ENCODE results near the gene CNOT6. TPM values are rescaled to one million over a fixed set of nuclear protein-coding genes. Genes with fewer than 3 reads are reported as not detected.

The CNOT6 gene
- total RNA-seq, result 10 to 100 TPM in 1 of 2 donors, 1 to 10 TPM in 1; 5.7 to 25.0 TPM
- 1 to 10 TPM; 1.4 to 2.7 TPM for polyA plus RNA-seq

GRCh38 chr5:180494060-180494509 lies at the start of gene CNOT6:
Gene CNOT6 (plus strand): TSS chr5:180494379. CDS start chr5:180529277, 34,898 bp downstream.
- Histone ChIP-seq H3K27ac (ENCODE audit: low read depth in 1 of 2, low read length in 2 of 2) (peak within 1 kb of the TSS; percentile 78 to 88), H3K27me3 (ENCODE audit: control insufficient read depth in 4 of 4, insufficient read depth in 4 of 4, low read length in 3 of 4) (no peaks in the 10 kb centered on the region), H3K4me3 (ENCODE audit: low read depth in 1 of 3, low read length in 3 of 3) (peak within 1 kb of the TSS; percentile 87 to 95 (median 90)), H3K9me3 (ENCODE audit: control insufficient read depth in 4 of 4, low read length in 3 of 4) (no peaks in the 10 kb centered on the region), H3K4me1 (ENCODE audit: control insufficient read depth in 4 of 4, insufficient read depth in 4 of 4, low read length in 3 of 4) (peaks cover 2 to 18% (median 12%) of the 10 kb centered on the region in 4 donors), H3K36me3 (ENCODE audit: control insufficient read depth in 4 of 4, insufficient read depth in 3 of 4, low read depth in 1 of 4, low read length in 3 of 4) (no peaks in the 10 kb centered on the region), H3K9ac (ENCODE audit: low read depth in 1 of 2, low read length in 2 of 2) (peak within 1 kb of the TSS; percentile 45 to 67)
- peak; percentile 91 for TF ChIP-seq YY1 (IDR thresholded peaks at IDR 0.05)
- TF ChIP-seq CTCF (IDR thresholded peaks at IDR 0.05; ENCODE audit: low read depth, low read length, missing input control), result no peak
- TF ChIP-seq SP1 (IDR thresholded peaks at IDR 0.05), result peak; percentile 62
- peak; percentile 95 for DNase-seq (ENCODE audit: low spot score)
- under 1% methylated on average over 56 of the region's 56 CpGs for WGBS

GRCh38 chr5:180454752-180455151 lies 39.4 kb upstream of the CNOT6 start:
- 77% methylated on average over 2 of the region's 2 CpGs for WGBS
- DNase-seq (ENCODE audit: low spot score), result no peak
- no peak overlapping the region for H3K9ac ChIP-seq (ENCODE audit: low read depth in 1 of 2, low read length in 2 of 2)

More at GRCh38 chr5:180454752-180455151, 39.4 kb upstream of the CNOT6 start:
- Histone ChIP-seq H3K9me3 (ENCODE audit: control insufficient read depth in 4 of 4, low read length in 3 of 4) (peaks cover 0 to 1% (median 0%) of the 10 kb centered on the region in 4 donors), H3K4me1 (ENCODE audit: control insufficient read depth in 4 of 4, insufficient read depth in 4 of 4, low read length in 3 of 4) (no peaks in the 10 kb centered on the region), H3K4me3 (ENCODE audit: low read depth in 1 of 3, low read length in 3 of 3) (no peak overlapping the region), H3K27me3 (ENCODE audit: control insufficient read depth in 4 of 4, insufficient read depth in 4 of 4, low read length in 3 of 4) (no peaks in the 10 kb centered on the region), H3K27ac (ENCODE audit: low read depth in 1 of 2, low read length in 2 of 2) (no peak overlapping the region), H3K36me3 (ENCODE audit: control insufficient read depth in 4 of 4, insufficient read depth in 3 of 4, low read depth in 1 of 4, low read length in 3 of 4) (no peaks in the 10 kb centered on the region)
- no peak for TF ChIP-seq REST (IDR thresholded peaks at IDR 0.05)
- TF ChIP-seq FOXA1 (IDR thresholded peaks at IDR 0.05), result no peak
- TF ChIP-seq HNF4A (conservative IDR thresholded peaks at IDR 0.05), result no peak
- TF ChIP-seq ZBTB33 (IDR thresholded peaks at IDR 0.05), result no peak
- no peak for TF ChIP-seq SP1 (IDR thresholded peaks at IDR 0.05)
- TF ChIP-seq ATF3 (IDR thresholded peaks at IDR 0.05), result no peak
- no peak for TF ChIP-seq MAX (IDR thresholded peaks at IDR 0.05)
- TF ChIP-seq RXRA (IDR thresholded peaks at IDR 0.05), result no peak
- no peak for TF ChIP-seq EGR1 (IDR thresholded peaks at IDR 0.05; ENCODE audit: low read depth in 2 of 2)
- no peak for TF ChIP-seq YY1 (IDR thresholded peaks at IDR 0.05)
- no peak for TF ChIP-seq GABPA (IDR thresholded peaks at IDR 0.05 in 1 of 2, conservative IDR thresholded peaks at IDR 0.05 in 1 of 2)
